Measurements from ENCODE around the gene PACRG. TPM values are rescaled to one million over a fixed set of nuclear protein-coding genes. Genes with fewer than 3 reads are reported as not detected.

PACRG gene
- total RNA-seq, 1 experiment from 2014 or later, result 0.26 TPM

DNA sequence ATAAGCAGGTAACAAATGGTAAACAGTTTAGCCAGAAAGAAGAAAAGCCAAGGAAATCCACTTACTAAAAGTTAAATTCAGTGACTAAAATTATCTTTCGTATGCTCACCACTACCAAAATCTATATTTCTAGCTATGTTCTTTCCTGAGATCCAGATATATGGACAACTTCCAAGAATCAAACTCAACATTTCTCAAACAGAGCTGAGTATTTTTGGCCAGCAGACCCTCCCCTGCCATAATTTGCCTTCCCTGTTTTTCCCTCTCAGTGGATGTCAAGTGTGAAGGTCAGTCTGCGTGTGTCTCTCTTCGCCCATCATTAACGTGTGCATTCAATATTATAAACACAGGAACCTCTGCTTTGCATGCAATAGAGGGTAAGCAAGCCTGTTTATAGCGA, 42.2 kb upstream of the PACRG start:
- no peak for DNase-seq
- Histone ChIP-seq H2BK12ac (ENCODE audit: insufficient read length, low read depth, low read length) (no peak overlapping the region), H3K79me2 (ENCODE audit: insufficient read depth, low read length) (no peaks in the 10 kb centered on the region), H4K8ac (replicated peaks; ENCODE audit: insufficient read length, low read depth, low read length) (no peak overlapping the region), H3K79me1 (ENCODE audit: insufficient read depth, low read depth, low read length, poor library complexity, severe bottlenecking) (no peaks in the 10 kb centered on the region), H2BK15ac (ENCODE audit: low read depth, low read length) (no peak overlapping the region), H3K4me2 (ENCODE audit: insufficient read depth, insufficient read length, low read length) (no peak overlapping the region), H2BK5ac (ENCODE audit: insufficient read length, low read length) (no peak overlapping the region), H3K23ac (ENCODE audit: insufficient read length, low read depth, low read length) (no peak overlapping the region), H3K14ac (ENCODE audit: insufficient read depth, low read length) (no peak overlapping the region), H3K9me3 (ENCODE audit: control insufficient read depth, low read depth, low read length) (no peaks in the 10 kb centered on the region), H2BK20ac (ENCODE audit: low read depth, low read length, poor library complexity, severe bottlenecking) (no peak overlapping the region), H3K27me3 (ENCODE audit: insufficient read depth, low read length) (no peaks in the 10 kb centered on the region), H2AK5ac (ENCODE audit: insufficient read length, low read length) (no peak overlapping the region), H3K18ac (ENCODE audit: insufficient read length, low read depth, low read length) (no peak overlapping the region), H3K56ac (ENCODE audit: insufficient read length, low read depth, low read length) (no peak overlapping the region), H2AFZ (ENCODE audit: low read length) (no peak overlapping the region), H4K91ac (ENCODE audit: insufficient read length, low read depth, low read length) (no peak overlapping the region), H3K9ac (ENCODE audit: extremely low read depth, insufficient read length, low read length) (no peak overlapping the region), H4K5ac (ENCODE audit: insufficient read length, low read depth, low read length) (no peak overlapping the region), H2BK120ac (ENCODE audit: low read depth, low read length, poor library complexity, severe bottlenecking) (no peak overlapping the region), H3T11ph (ENCODE audit: low read length) (no peak overlapping the region), H3K27ac (ENCODE audit: insufficient read length, low read depth, low read length) (no peak overlapping the region), H3K4me1 (ENCODE audit: insufficient read depth, low read length) (no peaks in the 10 kb centered on the region), H3K23me2 (ENCODE audit: insufficient read length, low read depth, low read length, poor library complexity, severe bottlenecking) (no peaks in the 10 kb centered on the region), H4K20me1 (ENCODE audit: control insufficient read depth, insufficient read depth, insufficient read length) (no peaks in the 10 kb centered on the region), H3K4ac (ENCODE audit: low read depth, low read length) (no peak overlapping the region)
- no CpG with 5 or more reads among the region's 5 CpGs for WGBS (ENCODE audit: extremely low coverage, insufficient read length, low lambda C conversion rate)
- H3K27me3 Mint-ChIP-seq (ENCODE audit: low read depth), result no peaks in the 10 kb centered on the region
- no peaks in the 10 kb centered on the region; a peak in 1 of 5 replicates for H3K9me3 Mint-ChIP-seq
- H3K27ac Mint-ChIP-seq, result no peak overlapping the region
- peaks cover 11 to 14% of the 10 kb centered on the region in 2 experiments for H3K4me1 Mint-ChIP-seq
- TF ChIP-seq, protein P1, sequence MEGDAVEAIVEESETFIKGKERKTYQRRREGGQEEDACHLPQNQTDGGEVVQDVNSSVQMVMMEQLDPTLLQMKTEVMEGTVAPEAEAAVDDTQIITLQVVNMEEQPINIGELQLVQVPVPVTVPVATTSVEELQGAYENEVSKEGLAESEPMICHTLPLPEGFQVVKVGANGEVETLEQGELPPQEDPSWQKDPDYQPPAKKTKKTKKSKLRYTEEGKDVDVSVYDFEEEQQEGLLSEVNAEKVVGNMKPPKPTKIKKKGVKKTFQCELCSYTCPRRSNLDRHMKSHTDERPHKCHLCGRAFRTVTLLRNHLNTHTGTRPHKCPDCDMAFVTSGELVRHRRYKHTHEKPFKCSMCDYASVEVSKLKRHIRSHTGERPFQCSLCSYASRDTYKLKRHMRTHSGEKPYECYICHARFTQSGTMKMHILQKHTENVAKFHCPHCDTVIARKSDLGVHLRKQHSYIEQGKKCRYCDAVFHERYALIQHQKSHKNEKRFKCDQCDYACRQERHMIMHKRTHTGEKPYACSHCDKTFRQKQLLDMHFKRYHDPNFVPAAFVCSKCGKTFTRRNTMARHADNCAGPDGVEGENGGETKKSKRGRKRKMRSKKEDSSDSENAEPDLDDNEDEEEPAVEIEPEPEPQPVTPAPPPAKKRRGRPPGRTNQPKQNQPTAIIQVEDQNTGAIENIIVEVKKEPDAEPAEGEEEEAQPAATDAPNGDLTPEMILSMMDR (conservative IDR thresholded peaks at IDR 0.05), result no peak
- no peak overlapping the region for H3K4me3 Mint-ChIP-seq
- no peaks in the 10 kb centered on the region for H3K36me3 Mint-ChIP-seq (ENCODE audit: insufficient read depth in 1 of 3, low read depth in 3 of 3)
